Kidney capillary endothelial cell (primary cell): ENCODE data around the gene ZNF569.
"Not testable (repeated sequence)": the region's sequence is repeated elsewhere in the genome, so short reads cannot be mapped to it uniquely, and the experiment has no call there.

ENCODE experiments used
- DNase-seq: peaks from one replicate; pipeline ENCODE4 v3.0.0-alpha.2; 2018; ENCODE audit warnings: low spot score

Gene ZNF569

DNA sequence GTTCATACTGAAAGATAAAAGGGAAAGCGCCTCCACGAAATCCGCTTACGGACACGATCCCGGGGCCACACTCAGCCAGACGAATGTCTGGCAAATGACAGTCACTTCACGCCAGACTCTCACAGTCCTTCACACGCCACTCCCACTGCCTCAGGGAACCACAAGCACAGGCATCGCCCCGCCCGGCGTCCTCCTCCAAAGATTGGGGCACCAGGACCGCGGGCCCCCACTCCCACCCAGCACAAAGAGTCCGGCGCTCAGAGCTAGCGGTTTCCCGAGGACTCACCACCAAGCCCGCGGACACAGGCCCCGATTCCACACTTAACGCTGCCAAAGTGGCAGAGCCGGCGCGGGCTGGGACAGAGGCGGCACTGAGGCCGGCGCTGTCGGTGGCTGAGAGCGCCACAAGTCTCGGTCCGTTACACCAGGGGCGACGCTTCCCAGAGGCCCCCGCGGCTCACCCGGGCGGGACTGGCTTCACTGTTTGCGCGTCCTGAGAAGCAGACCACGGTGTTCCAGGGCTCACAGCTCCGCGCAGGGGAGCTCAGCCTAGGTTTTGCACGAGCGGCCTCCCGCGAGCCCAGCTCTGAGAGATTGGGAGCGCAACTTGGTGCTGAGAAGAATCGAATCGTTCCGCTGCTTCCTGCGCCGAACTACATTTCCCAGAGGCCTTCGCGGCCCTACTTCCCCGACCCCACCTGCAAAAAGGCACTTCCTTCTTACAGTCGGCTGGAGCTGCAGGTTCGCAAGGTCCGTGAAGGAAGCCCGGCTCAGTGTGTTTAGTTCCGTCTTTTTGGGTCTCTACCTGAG, at the start of gene ZNF569:
TSS of gene ZNF569 (minus strand) at position 647 of the 810 bp plus-strand sequence. CDS start 22,523 bp downstream, outside the sequence.
- DNase-seq: peak; percentile 88

DNA sequence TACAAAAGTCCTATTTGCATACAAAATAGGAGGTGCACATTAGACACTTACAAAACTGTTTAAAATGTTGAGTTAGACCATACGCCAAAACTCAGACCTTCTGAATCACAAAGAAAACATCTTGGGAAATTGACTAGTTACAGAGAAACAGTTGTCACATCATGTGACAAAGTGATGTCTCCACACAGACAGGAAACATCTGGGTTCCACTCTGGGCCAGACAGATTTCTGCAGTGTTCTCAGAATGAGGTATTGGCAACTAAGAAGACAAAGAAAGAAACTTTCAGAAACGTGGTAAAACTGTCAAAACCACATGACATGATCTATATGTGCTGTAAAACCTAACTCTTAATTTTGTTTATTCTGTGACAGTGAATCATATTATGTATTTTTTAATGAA, 46.2 kb upstream of the ZNF569 start:
- DNase-seq: no peak

DNA sequence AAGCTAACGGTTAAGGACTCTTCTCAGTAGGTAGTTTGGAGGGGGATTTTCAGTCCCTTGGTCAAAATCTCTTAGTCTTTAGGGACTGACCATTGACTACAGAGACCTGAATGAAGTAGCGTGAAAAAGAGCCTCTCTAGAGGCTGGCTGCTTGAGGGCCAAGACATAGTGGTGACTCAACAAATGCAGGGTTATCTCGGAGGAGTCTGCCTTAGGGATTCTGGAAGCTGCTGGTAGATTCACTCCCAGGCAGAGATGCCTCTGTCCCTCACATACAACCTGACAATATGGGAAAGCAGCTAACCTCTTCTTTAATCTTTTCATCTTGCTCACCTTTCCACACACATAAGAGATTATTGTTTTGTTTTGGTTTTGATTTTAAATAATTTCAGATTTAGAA, 44.6 kb upstream of the ZNF569 start:
- DNase-seq: no peak

DNA sequence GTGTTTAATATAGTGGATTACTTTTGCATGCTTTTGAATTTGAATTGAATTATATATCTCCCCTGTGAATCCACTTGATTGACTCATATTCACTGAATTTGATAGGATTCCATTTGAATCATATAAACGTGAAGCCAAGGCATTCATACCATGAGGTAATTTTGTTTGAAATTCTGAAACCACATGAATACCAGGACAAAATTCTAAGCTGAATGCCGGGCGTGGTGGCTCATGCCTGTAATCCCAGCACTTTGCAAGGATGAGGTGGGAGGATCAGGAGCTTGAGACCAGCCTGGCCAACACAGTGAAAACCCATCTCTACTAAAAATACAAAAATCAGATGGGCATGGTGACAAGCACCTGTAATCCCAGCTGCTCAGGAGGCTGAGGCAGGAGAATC, 43.9 kb upstream of the ZNF569 start:
- DNase-seq: no peak

DNA sequence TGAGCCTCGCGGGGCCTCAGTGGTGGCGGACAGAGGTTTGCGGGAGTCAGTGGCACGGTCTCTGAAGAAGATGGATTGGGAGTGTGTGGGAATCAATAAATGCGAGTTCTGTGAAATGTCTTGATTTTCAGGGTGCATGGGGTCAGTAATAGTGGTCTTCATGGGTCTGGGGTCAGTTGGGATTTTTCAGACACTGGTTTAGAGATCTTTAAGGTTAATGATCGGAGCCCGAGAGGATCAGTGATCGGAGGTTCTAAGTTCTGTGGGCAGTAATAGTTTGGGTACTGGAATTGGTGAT, 39.9 kb upstream of the ZNF569 start:
- DNase-seq: no peak

DNA sequence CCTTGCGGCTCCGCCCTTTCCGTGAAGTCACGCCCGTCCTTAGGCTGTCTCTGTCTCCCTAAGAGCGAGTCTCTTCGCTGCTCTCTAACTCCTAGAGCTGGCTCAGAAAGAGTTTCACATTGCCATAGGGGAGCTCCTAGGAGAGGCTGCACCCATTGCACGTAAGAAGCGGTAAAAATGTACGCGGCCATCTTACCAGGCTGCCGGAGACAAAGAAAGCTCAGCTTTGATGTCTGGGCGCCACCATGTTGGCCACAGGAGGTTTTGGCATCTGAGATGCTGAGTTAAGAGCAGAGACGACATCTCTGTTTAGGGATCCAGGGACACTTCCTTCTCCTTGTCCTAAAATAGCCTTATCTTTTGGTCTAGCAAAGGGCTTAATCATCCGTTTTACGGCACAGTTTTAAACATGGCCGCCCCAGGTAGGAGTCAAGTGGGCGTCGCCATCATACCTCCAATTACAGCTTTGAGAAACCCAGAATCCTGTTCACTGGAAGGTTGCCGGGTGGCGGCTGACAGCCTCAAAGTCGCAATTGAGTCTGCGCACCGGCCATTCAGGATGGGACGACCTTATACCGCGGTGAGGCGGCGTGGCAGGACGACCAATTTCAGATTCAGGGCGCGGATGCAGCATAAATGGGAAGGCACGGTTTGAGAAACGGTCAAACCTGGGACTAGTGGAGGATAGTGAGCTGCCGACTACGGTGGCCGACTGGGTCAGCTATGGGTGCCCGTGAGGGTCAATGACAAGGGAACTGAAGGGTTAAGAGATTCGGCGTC, 39.3 kb upstream of the ZNF569 start, which contains the start of gene ZNF793:
TSS of gene ZNF793 (plus strand) at position 553 of the 780 bp plus-strand sequence. CDS start 16,501 bp downstream, outside the sequence.
- DNase-seq: peak; percentile 40

DNA sequence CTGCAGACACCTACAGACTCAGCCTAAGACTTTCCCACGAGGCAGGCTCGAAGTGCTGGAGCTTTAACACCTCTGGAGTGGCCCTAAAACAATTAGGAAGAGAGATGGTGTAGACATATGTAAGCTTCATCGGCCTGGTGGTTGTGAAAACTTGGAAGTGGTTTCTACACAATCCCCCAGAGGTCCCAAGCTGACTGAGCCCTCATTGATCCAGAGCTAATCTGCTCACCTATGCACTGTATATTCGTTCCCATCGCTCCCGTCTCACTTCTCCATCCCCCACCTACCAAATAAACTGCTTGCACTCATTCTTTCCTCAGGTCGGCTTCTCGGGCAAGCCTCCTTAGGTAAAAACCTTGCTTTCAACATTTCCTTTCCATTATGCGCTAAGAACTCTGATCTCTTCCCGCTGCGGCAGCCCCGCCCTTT, 38.7 kb upstream of the ZNF569 start:
- DNase-seq: no peak

DNA sequence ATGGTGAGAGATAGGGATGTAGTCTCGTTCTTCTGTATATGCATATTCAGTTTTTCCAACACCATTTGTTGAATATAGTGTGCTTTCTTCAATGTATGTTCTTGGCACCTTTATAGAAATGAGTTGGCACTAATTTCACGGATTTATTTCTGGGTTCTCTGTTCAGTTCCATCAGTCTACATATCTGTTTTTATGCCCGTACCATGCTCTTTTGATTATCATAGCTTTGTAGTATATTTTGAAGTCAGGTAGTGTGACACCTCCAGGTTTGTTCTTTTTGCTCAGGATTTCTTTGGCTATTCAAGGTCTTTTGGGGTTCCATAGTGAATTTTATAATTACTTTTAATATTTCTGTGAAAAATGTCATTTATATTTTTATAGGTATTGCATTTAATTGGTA, 25.0 kb upstream of the ZNF569 start:
- DNase-seq: no peak

DNA sequence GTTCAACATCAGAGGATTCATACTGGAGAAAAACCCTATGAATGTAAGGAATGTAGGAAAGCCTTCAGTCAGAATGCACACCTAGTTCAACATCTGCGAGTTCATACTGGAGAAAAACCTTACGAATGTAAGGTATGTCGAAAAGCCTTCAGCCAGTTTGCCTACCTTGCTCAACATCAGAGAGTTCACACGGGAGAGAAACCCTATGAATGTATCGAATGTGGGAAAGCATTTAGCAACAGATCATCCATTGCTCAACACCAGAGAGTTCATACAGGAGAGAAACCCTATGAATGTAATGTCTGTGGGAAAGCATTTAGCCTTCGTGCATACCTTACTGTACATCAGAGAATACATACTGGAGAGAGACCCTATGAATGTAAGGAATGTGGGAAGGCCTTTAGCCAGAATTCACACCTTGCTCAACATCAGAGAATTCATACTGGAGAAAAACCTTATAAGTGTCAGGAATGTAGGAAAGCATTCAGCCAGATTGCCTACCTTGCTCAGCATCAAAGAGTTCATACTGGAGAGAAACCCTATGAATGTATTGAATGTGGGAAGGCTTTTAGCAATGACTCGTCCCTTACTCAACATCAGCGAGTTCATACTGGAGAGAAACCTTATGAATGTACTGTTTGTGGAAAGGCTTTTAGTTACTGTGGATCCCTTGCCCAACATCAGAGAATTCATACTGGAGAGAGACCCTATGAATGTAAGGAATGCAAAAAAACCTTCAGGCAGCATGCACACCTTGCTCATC, 17.3 kb upstream of the ZNF569 start:
- DNase-seq: no peak

DNA sequence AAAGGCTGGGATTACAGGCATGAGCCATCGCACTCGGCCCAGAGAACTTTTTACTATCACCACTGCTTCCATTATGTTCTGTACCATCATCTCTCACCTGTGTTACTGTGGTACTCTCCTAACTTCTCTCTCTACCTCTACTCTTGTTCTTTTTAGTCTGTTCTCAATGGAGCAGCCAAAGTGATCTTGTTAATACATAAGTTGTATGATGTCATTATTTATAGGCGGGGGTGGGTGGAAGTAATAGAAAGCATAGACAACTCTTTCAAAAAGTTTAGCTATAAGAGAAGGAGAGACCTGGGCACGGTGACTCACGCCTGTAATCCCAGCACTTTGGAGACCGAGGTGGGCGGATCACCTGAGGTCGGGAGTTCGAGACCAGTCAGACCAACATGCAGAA, 4.9 kb upstream of the ZNF569 start:
- DNase-seq: no peak

DNA sequence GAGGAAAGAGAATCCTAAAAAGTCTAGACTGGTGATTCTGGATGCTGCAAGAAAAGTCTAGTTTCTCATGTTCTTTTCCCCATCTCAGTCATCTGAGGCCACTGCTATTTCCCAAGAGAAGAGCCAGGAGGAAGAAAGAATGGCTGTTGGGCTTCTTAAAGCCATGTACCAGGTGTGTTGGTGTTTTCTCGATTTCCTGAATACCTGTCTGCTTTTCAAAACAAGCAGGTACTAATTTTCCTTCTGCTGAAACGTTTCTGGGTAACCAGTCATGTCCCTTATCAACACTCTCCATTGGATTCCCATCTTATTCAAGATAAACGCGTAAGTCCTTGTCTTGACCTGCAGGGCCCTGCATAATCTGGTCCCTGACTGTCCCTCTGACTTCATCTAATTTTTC, 3.0 kb upstream of the ZNF569 start:
- no peak for DNase-seq

DNA sequence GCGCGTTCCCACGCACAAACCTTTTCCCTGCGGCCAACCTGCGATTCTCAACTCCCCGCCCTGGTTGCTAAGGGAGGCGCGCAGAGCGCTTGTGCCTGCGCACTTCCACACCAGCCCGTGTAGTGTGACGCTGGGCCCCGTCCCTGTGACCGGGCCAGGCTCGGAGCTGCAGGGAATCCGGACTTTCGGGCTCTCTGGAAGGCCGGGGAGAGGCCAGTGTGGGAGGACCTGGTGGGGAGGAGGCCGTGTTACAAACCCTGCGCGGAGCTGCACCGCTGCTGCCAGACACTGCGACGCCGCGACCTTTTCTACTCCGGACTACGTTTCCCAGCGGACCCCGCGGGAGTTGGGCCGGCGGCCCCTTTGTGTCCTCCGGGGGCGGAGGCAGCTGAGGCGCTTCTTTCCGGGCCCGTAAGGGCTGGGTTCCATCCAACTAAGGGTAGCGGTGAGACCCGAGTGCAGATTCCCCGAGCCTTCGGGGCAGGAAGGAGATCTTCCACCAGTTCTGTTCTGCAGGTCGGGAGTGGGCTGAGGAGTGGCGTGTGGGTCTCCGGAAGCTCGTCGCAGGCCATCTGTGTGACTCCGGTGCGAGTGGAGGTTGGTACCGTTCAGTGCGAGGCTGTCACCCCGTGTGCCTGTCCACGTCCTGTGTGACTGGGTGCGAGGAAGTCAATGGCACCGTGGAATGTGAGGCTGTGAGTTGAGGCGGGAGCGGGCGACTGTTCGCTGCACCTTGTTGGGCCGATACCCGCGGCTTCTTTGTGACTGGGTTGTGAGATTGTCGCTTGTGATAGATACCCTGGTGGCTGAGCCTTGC, 1.9 kb upstream of the ZNF569 start, which contains the start of gene ZNF570:
TSS of gene ZNF570 (plus strand) at position 396 of the 817 bp plus-strand sequence. CDS start 999 bp downstream, outside the sequence.
- DNase-seq: peak; percentile 81

DNA sequence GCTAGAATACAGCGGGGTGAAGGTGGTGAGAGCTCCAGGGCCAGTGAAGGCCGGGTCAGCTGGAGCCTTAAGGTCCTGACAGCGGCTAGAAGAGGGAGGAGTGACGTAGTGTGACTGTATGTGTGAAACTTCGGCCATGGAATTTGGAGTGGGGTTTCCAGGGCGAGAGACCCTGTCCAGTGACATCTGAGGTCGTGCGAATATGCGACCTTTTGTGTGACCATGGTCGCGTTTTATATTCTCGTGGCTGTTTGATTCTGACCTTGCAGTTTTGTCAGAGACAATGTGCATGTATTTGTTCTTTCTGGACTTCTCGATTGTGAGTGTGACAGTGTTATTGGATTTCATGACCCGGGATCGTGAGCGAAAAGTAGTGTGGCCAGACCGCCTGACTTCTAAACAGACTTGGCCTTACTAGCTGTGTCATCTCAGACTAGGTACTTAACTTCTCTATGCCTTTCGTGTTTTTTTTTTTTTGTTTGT, 405 bp upstream of the ZNF569 start:
- no peak for DNase-seq

DNA sequence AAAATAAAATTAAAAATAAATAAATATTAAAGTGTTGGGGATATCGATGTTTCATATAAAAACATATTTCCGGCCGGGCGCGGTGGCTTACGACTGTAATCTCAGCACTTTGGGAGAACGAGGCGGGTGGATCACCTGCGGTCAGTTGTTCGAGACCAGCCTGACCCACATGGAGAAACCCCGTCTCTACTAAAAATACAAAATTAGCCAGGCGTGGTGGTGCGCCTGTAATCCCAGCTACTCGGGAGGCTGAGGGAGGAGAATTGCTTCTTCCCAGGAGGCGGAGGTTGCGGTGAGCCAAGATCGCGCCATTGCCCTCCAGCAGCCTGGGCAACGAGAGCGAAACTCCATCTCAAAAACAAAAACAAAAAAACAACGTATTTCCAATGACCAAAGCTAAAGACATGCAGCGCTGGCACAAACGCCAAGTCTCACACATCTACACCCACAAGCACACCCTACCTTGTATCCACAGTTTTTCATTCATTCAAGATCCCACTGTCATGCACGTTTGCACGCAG, 907 bp downstream of the ZNF569 start:
- DNase-seq: no peak

DNA sequence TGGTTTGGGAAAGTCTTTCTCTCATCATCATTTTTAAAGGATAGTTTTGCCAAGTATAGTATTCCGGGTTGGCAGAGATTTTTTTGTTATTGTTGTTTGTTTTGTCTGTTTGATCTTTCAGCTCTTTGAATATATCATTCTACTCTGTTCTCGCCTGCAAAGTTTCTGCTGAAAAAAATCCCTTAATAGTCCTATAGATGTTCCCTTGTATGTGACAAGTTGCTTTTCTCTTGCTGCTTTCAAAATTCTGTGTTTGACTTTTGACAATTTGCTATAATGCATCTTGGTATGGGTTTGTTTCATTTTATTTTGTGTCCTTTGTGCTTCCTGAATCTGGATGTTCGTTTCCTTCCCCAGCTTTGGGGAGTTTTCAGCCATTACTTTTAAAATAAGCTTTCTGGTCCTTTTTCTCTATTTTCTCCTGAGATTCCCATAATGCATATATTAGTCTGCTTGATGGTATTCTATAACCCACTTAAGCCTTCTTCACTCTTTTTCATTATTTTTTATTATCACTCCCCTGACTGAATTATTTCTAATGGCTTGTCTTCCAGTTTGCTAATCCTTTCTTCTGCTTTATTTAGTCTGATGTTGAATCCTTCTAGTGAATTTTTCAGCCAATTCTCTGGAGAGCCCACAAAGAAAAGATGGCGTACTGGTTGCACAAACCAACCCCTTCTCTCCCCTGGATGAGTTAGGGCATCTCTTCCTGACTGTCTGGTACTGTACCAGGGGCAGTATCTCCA, 14.6 kb downstream of the ZNF569 start:
- no peak for DNase-seq

DNA sequence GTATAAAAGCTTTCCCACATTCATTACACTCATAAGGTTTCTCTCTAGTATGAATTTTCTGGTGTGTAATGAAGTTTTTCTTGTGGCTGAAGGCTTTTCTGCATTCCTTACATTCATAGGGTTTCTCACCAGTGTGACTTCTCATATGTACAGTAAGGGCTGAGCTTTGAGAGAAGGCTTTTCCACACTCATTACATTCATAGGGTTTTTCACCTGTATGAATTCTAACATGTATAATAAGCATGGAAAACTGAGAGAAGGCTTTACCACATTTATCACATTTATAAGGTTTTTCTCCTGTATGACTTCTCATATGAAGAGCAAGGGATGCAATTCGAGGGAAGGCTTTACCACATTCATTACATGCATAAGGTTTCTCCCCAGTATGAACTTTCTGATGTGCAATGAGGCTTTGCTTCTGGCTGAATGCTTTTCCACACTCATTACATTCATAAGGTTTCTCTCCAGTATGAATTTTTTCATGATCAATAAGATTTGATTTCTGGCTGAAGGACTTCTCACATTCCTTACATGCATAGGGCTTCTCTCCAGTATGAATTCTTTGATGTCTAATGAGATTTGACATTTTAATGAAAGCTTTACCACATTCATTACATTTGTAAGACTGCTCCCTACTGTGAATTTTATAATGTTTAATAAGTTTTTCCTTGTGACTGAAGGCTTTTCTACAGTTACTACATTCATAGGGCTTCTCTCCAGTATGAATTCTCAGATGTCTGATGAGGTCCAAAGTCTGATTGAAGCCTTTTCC, 53.7 kb downstream of the ZNF569 start:
- peak; percentile 6 for DNase-seq

DNA sequence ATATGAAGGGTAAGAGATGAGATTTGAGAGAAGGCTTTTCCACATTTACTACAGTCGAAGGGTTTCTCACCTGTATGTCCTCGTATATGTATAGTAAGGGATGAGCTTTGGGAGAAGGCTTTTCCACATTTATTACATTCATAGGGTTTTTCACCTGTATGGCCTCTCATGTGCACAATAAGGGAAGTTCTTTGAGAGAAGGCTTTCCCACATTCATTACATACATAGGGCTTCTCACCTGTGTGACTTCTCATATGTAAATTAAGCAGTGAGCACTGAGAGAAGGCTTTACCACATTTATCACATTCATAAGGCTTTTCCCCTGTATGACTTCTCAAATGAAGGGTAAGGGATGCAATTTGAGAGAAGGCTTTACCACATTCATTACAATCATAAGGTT, 54.5 kb downstream of the ZNF569 start:
- DNase-seq: no peak

DNA sequence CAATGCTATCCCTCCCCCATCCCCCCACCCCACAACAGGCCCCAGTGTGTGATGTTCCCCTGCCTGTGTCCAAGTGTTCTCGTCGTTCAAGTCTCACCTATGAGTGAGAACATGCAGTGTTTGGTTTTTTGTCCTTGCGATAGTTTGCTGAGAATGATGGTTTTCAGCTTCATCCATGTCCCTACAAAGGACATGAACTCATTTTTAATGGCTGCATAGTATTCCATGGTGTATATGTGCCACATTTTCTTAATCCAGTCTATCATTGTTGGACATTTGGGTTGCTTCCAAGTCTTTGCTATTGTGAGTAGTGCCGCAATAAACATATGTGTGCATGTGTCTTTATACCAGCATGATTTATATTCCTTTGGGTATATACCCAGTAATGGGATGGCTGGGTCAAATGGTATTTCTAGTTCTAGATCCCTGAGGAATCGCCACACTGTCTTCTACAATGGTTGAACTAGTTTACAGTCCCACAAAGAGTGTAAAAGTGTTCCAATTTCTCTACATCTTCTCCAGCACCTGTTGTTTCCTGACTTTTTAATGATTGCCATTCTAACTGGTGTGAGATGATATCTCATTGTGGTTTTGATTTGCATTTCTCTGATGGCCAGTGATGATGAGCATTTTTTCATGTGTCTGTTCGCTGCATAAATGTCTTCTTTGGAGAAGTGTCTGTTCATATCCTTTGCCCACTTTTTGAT, 61.0 kb downstream of the ZNF569 start:
- DNase-seq: not testable (repeated sequence)

DNA sequence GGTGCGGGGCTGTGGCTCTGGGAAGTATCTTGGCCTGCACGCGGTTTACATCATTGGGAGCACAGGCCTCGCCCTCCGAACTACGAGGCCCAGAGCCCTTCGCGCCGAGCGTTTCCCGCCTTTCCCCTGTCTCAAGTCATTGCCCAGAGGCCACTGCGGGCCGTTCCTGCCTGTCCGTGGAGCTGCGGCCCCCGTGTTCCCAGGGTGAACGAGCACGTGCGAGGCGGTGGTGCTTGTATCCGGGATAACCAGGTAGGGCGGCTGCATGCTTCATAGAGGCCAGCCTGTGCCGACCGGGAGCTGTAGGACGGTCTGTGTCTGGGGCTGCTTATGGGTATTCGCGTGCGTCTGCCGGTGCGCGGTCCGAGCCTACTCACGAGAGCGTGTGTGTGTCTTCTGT, 63.8 kb downstream of the ZNF569 start:
- no peak for DNase-seq
